Head of caudate nucleus (tissue), 42 donors: ENCODE results near the gene FDCSP.
"Not testable (repeated sequence)": the region's sequence is repeated elsewhere in the genome, so short reads cannot be mapped to it uniquely, and the experiment has no call there.

Experiments used
- DNase-seq, 42 donors: peaks; one replicate each; pipeline versions ENCODE4 v3.0.0 to v3.0.0-alpha.2; 2020 to 2021; ENCODE audit warnings: mixed read lengths in 7 of 42
- intact Hi-C: fragments of 100-400 bp; cut with DNase I; formaldehyde crosslinking; loops from one replicate; pipeline ENCODE4 v1.15.0; 2022

Gene FDCSP

GRCh38 chr4:70221818-70222217 is 4.1 kb upstream of the FDCSP start:
- DNase-seq, intact Hi-C loops: not testable (repeated sequence)

DNA sequence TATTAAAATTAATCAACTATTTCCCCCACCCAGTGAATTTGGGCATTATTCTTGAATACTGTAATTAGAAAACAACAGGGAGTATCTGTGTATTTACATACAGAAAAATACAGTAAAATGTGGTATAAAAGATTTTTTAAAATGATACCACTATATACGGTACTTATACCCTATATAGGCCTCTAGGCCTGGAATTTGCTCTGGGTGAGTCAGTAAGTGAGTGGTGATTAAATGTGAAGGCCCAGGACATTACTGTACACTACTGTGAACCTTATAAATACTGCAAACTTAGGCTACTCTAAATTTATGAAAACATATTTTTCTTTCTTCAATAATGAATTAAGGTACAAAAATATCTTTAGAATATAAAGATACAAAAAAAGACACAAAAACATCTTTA is 10.2 kb downstream of the FDCSP start:
- no peak for DNase-seq
- intact Hi-C loops, result no loop called here

DNA sequence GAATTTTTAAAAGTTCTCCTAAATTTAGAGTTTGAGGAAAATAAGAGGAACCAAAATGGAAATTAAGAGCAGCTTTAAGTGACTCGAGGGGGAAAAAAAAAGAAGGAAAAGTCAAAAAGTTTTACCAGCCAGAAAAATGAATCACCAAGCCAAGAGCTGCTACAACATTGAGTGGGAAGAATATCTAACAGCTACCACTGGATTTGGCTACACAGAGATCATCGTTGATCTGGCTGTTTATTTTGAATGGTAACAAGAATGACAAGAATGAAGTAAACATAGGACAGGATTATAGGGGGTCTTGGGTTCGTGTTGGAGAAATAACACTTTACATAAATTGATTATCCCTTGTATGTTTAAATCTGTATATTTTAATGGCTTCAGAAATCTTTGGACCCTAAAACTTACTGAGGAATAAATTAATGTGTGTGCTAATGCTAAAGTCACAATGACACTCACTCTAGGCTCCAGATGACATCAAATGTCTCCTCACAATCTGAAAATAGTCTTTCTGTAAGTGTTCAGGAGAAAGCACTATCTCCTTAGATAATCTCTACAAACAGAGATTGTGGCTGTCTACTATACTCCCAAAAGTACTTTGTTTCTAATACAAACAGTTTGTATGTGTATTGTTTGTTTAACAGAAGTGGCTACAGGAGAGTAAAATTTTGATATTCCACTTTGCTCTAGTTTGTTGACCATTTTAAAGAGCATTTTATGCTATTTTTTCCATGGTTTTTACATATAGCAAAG is 13.4 kb downstream of the FDCSP start:
- intact Hi-C loops, result no loop called here
- DNase-seq, result no peak

DNA sequence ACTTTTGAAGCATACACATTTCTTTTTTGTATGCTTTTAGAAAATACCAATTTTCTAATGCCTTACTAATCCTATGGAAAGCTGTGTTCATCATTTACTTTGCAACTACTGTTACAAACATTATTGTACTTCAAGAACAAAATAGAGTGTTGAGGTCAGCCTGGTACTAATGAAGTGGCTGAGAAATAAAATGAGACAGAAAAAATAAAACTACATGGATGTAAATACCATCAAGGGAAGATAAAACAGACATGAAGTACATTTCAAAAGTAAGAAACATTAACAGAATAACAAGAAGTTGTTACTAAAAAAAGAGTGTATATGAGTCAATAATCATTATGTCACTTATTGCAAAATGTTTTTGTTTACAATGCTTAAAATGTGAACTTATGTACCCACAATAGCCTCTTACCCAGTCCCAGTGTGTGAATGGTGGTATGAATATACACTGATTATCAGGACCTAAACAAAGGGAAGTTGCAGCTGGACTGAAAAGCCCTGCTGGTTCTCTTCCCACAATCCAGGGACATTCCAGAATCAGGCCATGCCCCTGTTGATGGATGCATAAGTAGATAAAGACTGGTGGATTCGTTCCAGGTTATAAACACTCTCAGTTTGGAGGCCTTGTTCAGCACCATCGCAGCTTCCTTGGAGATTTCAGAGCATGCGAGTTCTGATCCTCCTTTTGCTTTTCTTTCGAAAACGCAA is 14.1 kb downstream of the FDCSP start:
- no peak for DNase-seq
- intact Hi-C loops, result no loop called here

- DNase-seq, intact Hi-C loops: not testable (repeated sequence)
Observed at GRCh38 chr4:70242297-70242696, 16.4 kb downstream of the FDCSP start, which contains the start of gene CSN3. CSN3 (plus strand) TSS chr4:70242597; CDS start chr4:70244820, 2,223 bp downstream.

DNA sequence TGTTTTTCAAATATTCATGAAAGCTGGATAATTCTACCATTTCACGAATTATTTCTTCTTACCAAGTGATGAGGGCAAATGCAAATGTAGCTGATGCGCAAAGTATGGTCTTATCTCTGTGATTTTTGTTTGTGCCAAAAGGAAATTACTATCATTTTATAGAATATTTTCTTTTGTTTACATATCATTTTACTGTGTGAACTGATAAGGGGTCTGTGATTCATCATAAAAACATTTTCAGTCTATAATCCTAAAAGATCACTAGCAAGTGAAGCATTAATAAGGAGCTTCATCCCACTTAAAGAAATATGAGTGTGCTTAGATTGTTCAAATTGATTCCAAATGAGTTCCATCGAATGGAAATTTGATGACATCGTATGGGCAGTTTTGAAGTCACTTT is 17.2 kb downstream of the FDCSP start:
- intact Hi-C loops, result no loop called here
- DNase-seq, result no peak

DNA sequence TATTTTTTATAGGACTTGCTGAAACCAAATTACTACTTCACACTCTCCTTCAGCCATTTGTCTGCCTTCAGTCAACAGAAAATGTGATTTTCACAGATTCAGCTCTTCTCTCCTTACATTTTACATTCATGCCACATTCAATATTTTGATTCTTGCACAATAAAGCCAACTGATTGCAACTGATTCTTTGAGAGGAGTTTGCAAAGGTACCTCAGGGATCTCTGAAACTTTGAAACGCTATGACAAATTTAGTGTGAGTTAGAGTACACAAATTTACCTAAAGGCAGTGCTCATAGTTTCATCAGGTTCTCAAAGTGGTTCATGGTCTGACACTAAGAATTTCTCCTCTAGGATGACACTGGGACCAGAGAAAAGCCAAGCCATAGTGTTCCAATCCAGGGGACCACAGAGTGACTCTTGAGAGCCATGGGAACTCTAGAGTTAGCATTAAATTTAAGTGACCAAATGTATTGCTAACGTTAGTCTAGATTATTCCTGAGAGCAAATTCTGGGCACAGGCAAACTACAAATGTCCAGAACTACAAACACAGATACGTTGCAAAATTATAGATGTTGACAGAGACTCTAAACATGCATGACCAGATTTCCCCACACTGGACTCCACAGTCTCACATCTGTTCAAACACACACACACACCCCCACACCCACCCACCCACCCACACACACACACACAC is 25.5 kb downstream of the FDCSP start:
- intact Hi-C loops, result no loop called here
- DNase-seq, result no peak

- intact Hi-C loops, result no loop called here
- no peak for DNase-seq
Observed at GRCh38 chr4:70251945-70252277, 26.0 kb downstream of the FDCSP start.

DNA sequence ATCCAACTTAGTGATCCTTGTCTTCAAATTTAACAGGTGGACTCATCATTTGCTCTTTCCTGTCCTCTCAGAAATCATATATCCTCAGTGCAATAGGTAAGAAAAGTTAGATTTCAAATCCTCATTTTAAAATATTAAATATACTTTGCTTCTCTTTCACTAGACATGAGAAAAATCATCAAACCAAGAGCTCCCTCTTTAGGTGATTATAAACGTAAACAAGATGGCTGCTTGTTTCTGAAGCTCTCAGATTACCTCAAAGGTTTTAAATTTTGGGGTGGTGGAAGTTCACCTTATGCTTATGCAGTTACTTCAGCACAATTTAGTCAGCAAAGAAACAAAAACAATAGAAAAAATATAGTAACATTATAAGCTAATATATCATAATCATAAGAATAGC is 43.8 kb downstream of the FDCSP start:
- intact Hi-C loops, result no loop called here
- DNase-seq, result no peak

DNA sequence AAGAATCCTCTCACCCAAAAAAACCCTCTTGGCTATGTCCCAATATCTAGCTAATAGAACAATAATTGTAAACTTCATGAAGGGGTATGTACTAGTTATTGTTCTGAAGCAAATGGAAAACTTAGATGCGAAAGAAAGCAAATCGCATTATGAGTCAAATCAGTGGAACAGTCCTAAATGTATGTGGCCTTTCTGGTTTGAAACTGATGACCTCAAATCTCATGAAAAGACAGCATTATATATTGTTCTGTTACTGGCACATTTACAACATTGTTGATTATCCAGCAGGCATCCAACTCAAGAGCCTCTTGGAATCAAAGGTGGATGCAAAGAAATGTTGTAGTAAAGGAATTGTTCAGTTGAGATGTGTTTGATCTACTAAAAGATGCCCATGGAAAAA is 51.2 kb downstream of the FDCSP start:
- DNase-seq, result no peak
- intact Hi-C loops, result no loop called here

DNA sequence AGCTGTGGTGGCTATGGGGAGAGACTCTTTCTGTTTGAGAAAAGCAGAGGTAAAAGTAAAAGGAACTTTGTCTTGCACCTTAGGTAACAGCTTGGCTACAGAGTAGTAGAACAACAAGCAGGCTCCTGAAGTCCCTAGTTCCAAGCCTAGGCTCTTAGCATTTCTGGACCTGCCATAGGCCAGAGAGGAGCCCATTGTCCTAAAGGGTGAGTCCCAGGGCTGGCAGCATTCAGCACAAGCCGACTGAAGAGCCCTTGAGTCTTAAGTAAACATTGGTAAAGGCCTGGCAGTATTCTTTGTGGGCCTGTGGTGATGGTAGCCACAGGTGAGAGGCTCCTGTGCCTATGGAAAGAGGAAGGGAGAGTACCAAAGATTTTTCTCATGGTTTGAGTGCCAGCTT is 54.6 kb downstream of the FDCSP start:
- intact Hi-C loops, result no loop called here
- no peak for DNase-seq
